Measurements from ENCODE around the gene POU6F2. TPM values are rescaled to one million over a fixed set of nuclear protein-coding genes. Genes with fewer than 3 reads are reported as not detected.

The POU6F2 gene
- total and polyA plus RNA-seq, 2 experiments from 2014 or later: 7.2 to 7.3 TPM

DNA sequence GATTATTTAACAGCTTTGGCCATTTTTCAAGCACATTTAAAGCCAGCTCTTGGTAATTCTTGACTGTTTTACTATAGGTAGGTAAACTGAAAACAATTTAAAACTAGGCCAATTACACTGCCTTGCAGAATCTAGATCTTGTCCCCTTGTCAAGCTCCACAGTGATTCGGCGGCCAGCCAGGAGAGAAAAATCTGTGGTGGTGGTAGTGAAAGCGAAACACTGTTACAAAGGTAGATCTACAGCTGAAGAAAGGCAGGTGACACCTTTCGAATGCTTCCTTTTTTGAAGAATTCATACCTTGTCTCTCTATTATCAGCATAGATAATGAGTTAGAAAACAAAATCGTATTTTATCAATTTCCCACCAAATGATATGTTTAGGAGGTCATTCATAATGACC is 218.3 kb downstream of the POU6F2 start (continued):
- TF ChIP-seq, protein P1, sequence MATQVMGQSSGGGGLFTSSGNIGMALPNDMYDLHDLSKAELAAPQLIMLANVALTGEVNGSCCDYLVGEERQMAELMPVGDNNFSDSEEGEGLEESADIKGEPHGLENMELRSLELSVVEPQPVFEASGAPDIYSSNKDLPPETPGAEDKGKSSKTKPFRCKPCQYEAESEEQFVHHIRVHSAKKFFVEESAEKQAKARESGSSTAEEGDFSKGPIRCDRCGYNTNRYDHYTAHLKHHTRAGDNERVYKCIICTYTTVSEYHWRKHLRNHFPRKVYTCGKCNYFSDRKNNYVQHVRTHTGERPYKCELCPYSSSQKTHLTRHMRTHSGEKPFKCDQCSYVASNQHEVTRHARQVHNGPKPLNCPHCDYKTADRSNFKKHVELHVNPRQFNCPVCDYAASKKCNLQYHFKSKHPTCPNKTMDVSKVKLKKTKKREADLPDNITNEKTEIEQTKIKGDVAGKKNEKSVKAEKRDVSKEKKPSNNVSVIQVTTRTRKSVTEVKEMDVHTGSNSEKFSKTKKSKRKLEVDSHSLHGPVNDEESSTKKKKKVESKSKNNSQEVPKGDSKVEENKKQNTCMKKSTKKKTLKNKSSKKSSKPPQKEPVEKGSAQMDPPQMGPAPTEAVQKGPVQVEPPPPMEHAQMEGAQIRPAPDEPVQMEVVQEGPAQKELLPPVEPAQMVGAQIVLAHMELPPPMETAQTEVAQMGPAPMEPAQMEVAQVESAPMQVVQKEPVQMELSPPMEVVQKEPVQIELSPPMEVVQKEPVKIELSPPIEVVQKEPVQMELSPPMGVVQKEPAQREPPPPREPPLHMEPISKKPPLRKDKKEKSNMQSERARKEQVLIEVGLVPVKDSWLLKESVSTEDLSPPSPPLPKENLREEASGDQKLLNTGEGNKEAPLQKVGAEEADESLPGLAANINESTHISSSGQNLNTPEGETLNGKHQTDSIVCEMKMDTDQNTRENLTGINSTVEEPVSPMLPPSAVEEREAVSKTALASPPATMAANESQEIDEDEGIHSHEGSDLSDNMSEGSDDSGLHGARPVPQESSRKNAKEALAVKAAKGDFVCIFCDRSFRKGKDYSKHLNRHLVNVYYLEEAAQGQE (IDR thresholded peaks at IDR 0.05; ENCODE audit: unreplicated experiment): no peak
- no peak for TF ChIP-seq POLR2AphosphoS5 (IDR thresholded peaks at IDR 0.05; ENCODE audit: low read depth)
- no peak for TF ChIP-seq EZH2phosphoT487 (IDR thresholded peaks at IDR 0.05; ENCODE audit: unreplicated experiment)
- TF ChIP-seq, protein P2, sequence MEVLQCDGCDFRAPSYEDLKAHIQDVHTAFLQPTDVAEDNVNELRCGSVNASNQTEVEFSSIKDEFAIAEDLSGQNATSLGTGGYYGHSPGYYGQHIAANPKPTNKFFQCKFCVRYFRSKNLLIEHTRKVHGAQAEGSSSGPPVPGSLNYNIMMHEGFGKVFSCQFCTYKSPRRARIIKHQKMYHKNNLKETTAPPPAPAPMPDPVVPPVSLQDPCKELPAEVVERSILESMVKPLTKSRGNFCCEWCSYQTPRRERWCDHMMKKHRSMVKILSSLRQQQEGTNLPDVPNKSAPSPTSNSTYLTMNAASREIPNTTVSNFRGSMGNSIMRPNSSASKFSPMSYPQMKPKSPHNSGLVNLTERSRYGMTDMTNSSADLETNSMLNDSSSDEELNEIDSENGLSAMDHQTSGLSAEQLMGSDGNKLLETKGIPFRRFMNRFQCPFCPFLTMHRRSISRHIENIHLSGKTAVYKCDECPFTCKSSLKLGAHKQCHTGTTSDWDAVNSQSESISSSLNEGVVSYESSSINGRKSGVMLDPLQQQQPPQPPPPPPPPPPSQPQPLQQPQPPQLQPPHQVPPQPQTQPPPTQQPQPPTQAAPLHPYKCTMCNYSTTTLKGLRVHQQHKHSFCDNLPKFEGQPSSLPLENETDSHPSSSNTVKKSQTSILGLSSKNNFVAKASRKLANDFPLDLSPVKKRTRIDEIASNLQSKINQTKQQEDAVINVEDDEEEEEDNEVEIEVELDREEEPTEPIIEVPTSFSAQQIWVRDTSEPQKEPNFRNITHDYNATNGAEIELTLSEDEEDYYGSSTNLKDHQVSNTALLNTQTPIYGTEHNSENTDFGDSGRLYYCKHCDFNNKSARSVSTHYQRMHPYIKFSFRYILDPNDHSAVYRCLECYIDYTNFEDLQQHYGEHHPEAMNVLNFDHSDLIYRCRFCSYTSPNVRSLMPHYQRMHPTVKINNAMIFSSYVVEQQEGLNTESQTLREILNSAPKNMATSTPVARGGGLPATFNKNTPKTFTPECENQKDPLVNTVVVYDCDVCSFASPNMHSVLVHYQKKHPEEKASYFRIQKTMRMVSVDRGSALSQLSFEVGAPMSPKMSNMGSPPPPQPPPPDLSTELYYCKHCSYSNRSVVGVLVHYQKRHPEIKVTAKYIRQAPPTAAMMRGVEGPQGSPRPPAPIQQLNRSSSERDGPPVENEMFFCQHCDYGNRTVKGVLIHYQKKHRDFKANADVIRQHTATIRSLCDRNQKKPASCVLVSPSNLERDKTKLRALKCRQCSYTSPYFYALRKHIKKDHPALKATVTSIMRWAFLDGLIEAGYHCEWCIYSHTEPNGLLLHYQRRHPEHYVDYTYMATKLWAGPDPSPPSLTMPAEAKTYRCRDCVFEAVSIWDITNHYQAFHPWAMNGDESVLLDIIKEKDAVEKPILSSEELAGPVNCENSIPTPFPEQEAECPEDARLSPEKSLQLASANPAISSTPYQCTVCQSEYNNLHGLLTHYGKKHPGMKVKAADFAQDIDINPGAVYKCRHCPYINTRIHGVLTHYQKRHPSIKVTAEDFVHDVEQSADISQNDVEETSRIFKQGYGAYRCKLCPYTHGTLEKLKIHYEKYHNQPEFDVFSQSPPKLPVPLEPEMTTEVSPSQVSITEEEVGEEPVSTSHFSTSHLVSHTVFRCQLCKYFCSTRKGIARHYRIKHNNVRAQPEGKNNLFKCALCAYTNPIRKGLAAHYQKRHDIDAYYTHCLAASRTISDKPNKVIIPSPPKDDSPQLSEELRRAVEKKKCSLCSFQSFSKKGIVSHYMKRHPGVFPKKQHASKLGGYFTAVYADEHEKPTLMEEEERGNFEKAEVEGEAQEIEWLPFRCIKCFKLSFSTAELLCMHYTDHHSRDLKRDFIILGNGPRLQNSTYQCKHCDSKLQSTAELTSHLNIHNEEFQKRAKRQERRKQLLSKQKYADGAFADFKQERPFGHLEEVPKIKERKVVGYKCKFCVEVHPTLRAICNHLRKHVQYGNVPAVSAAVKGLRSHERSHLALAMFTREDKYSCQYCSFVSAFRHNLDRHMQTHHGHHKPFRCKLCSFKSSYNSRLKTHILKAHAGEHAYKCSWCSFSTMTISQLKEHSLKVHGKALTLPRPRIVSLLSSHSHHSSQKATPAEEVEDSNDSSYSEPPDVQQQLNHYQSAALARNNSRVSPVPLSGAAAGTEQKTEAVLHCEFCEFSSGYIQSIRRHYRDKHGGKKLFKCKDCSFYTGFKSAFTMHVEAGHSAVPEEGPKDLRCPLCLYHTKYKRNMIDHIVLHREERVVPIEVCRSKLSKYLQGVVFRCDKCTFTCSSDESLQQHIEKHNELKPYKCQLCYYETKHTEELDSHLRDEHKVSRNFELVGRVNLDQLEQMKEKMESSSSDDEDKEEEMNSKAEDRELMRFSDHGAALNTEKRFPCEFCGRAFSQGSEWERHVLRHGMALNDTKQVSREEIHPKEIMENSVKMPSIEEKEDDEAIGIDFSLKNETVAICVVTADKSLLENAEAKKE (CRISPR knock-in tag; IDR thresholded peaks at IDR 0.05): no peak

DNA sequence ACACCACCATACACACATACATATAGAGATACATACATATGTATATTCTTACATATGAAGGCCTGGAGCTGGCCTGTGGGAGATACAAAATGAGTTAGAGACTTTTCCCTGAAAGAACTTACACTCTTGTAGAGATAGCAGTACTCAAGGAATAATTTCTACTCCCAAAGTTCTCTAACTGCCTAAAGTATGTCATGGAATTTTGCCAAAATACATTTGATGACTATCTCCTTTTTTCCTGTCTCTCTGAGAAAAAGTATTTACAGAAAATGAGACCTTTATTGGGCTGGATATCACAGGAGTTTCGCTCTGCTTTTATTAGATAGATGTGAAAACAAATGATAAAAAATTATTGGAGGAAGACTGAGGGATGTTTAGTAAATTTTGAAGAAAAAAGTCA is 220.1 kb downstream of the POU6F2 start:
- Mint-ChIP-seq H3K36me3 (ENCODE audit: low read depth) (no peaks in the 10 kb centered on the region), H3K27me3 (ENCODE audit: insufficient read depth, low read depth, poor library complexity) (peaks cover 4% of the 10 kb centered on the region), H3K4me1 (peaks cover 6% of the 10 kb centered on the region), H3K4me3 (no peak overlapping the region), H3K9me3 (no peaks in the 10 kb centered on the region), H3K27ac (no peak overlapping the region)
- Histone ChIP-seq H3K27me3 (ENCODE audit: insufficient read depth) (no peaks in the 10 kb centered on the region), H3F3A (replicated peaks; ENCODE audit: low read depth) (no peaks in the 10 kb centered on the region), H3K27ac (ENCODE audit: low read depth) (no peak overlapping the region), H3K4me3 (no peak overlapping the region), H3K4me1 (ENCODE audit: insufficient read depth) (peaks cover 11% of the 10 kb centered on the region), H3K4me2 (no peak overlapping the region), H3K36me3 (ENCODE audit: insufficient read depth) (no peaks in the 10 kb centered on the region), H2AFZ (no peak overlapping the region), H3K79me2 (replicated peaks; ENCODE audit: insufficient read depth) (no peaks in the 10 kb centered on the region), H4K20me1 (replicated peaks; ENCODE audit: insufficient read depth) (no peaks in the 10 kb centered on the region), H3K9me2 (ENCODE audit: insufficient read depth) (no peaks in the 10 kb centered on the region)
- DNase-seq (ENCODE audit: low spot score) (no peak), ATAC-seq (no peak)
- TF ChIP-seq JUNB (IDR thresholded peaks at IDR 0.05; ENCODE audit: unreplicated experiment) (no peak), CREB1 (CRISPR knock-in tag; IDR thresholded peaks at IDR 0.05; ENCODE audit: low read depth) (no peak), ZNF114 (CRISPR knock-in tag; IDR thresholded peaks at IDR 0.05) (no peak)
- TF ChIP-seq, protein P3, sequence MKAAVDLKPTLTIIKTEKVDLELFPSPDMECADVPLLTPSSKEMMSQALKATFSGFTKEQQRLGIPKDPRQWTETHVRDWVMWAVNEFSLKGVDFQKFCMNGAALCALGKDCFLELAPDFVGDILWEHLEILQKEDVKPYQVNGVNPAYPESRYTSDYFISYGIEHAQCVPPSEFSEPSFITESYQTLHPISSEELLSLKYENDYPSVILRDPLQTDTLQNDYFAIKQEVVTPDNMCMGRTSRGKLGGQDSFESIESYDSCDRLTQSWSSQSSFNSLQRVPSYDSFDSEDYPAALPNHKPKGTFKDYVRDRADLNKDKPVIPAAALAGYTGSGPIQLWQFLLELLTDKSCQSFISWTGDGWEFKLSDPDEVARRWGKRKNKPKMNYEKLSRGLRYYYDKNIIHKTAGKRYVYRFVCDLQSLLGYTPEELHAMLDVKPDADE (IDR thresholded peaks at IDR 0.05): no peak

Measured in GM23338 (cell line).